ENCODE results near the gene SLC25A13.

DNA sequence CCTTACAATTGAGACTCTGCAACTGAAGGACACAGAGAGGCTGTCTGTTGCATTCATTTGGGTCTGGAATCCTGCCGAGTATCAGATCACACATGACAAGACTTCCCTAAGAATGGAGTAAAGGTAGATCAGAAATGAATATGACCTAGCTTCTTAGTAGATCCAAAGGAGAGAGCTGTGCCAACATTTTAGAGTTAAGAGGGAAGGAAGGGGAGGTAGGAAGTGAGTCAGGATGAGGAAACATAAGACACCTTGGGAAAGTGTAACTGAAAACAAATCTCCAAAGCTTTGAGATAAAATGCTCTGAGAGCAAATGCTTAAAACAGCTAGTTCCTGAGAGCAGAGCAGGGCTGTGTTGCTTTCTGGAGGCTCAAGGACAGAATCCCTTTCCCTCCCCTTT lies 6.1 kb upstream of the SLC25A13 start:
- TF ChIP-seq NRF1 (IDR thresholded peaks at IDR 0.05; ENCODE audit: low read depth, low read length) (no peak), SIN3A (IDR thresholded peaks at IDR 0.05; ENCODE audit: borderline replicate concordance, low read depth, low read length) (no peak), JUND (IDR thresholded peaks at IDR 0.05) (no peak), USF2 (IDR thresholded peaks at IDR 0.05; ENCODE audit: borderline replicate concordance, low read depth, low read length) (no peak)
- TF ChIP-seq, protein P1, sequence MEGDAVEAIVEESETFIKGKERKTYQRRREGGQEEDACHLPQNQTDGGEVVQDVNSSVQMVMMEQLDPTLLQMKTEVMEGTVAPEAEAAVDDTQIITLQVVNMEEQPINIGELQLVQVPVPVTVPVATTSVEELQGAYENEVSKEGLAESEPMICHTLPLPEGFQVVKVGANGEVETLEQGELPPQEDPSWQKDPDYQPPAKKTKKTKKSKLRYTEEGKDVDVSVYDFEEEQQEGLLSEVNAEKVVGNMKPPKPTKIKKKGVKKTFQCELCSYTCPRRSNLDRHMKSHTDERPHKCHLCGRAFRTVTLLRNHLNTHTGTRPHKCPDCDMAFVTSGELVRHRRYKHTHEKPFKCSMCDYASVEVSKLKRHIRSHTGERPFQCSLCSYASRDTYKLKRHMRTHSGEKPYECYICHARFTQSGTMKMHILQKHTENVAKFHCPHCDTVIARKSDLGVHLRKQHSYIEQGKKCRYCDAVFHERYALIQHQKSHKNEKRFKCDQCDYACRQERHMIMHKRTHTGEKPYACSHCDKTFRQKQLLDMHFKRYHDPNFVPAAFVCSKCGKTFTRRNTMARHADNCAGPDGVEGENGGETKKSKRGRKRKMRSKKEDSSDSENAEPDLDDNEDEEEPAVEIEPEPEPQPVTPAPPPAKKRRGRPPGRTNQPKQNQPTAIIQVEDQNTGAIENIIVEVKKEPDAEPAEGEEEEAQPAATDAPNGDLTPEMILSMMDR (IDR thresholded peaks at IDR 0.05) = no peak
